ENCODE measurements around the gene SLC1A7.
"Not testable (repeated sequence)": the region's sequence is repeated elsewhere in the genome, so short reads cannot be mapped to it uniquely, and the experiment has no call there.

SLC1A7 gene

GRCh38 chr1:53142226-53142853 lies at the start of gene SLC1A7:
TSS of gene SLC1A7 (minus strand) at chr1:53142638. CDS start at chr1:53142449, 189 bp downstream.
- no peak for DNase-seq

- DNase-seq: no peak
Observed at GRCh38 chr1:53190210-53190611, 47.8 kb upstream of the SLC1A7 start.

GRCh38 chr1:53189061-53189460 lies 46.6 kb upstream of the SLC1A7 start:
- DNase-seq: no peak

GRCh38 chr1:53188099-53188498 lies 45.7 kb upstream of the SLC1A7 start:
- DNase-seq: no peak

- DNase-seq: no peak
Observed at GRCh38 chr1:53187401-53187800, 45.0 kb upstream of the SLC1A7 start.

GRCh38 chr1:53186533-53186932 lies 44.1 kb upstream of the SLC1A7 start:
- DNase-seq: no peak

- not testable (repeated sequence) for DNase-seq
Observed at GRCh38 chr1:53185955-53186297, 43.5 kb upstream of the SLC1A7 start.

- DNase-seq: no peak
Observed at GRCh38 chr1:53183095-53183990, 40.9 kb upstream of the SLC1A7 start.

- DNase-seq: no peak
Observed at GRCh38 chr1:53182716-53183094, 40.3 kb upstream of the SLC1A7 start.

- no peak for DNase-seq
Observed at GRCh38 chr1:53182111-53182593, 39.7 kb upstream of the SLC1A7 start.

- DNase-seq: no peak
Observed at GRCh38 chr1:53180951-53181350, 38.5 kb upstream of the SLC1A7 start.

GRCh38 chr1:53180226-53180625 lies 37.8 kb upstream of the SLC1A7 start:
- no peak for DNase-seq

- DNase-seq: no peak
Observed at GRCh38 chr1:53176452-53177208, 34.2 kb upstream of the SLC1A7 start.

GRCh38 chr1:53174971-53175913 lies 32.8 kb upstream of the SLC1A7 start:
- no peak for DNase-seq

- no peak for DNase-seq
Observed at GRCh38 chr1:53172426-53173128, 30.1 kb upstream of the SLC1A7 start.

- no peak for DNase-seq
Observed at GRCh38 chr1:53166912-53167311, 24.5 kb upstream of the SLC1A7 start.

- DNase-seq: no peak
Observed at GRCh38 chr1:53166366-53166765, 23.9 kb upstream of the SLC1A7 start.

GRCh38 chr1:53165408-53165961 lies 23.0 kb upstream of the SLC1A7 start:
- no peak for DNase-seq

GRCh38 chr1:53163291-53163768 lies 20.9 kb upstream of the SLC1A7 start:
- no peak for DNase-seq

- no peak for DNase-seq
Observed at GRCh38 chr1:53162621-53163020, 20.2 kb upstream of the SLC1A7 start.

GRCh38 chr1:53160924-53161378 lies 18.5 kb upstream of the SLC1A7 start:
- DNase-seq: no peak

All from SIG-M5 (cell line).